PC-3 (cell line): ENCODE results near the gene PRKACA. TPM values are rescaled to one million over a fixed set of nuclear protein-coding genes. Genes with fewer than 3 reads are reported as not detected.
A peak's percentile ranks its signal among the peaks of the same experiment; 100 is the strongest.

Experiments
- ATAC-seq: fragments of 200-7000 bp; cut with Tn5 transposase; 2 replicates; pipeline ENCODE4 v1.9.1; 2020; ENCODE audit warnings: mild to moderate bottlenecking, moderate library complexity
- BruUV-seq: library from RNA; stranded (reverse); fragments of 400-500 nt; replicated peaks from 2 replicates; lab custom pipeline; 2021; lab: Mats Ljungman, UMichigan
- CTCF ChIA-PET: fragments of 300-600 bp; sonication (Branson Sonifier 250); formaldehyde crosslinking; loops from one replicate; lab custom pipeline; 2022; ENCODE audit warnings: antibody characterized with exemption; lab: Charles Lee
- POLR2A ChIA-PET: fragments of 300-600 bp; sonication (Branson Sonifier 250); formaldehyde crosslinking; loops from one replicate; lab custom pipeline; 2022; ENCODE audit warnings: antibody characterized with exemption; ENCODE audit not compliant: unreplicated experiment; lab: Charles Lee
- DNase-seq: peaks from one replicate; pipeline ENCODE4 v3.0.0-alpha.2; 2015
- H2AFZ ChIP-seq: fragments of 300-600 bp; sonication (generic); 2 replicates; pipeline ENCODE4 v1.6.0; 2016; ENCODE audit warnings: antibody characterized with exemption, low read length
- H3F3A ChIP-seq: fragments of 300-600 bp; sonication (generic); one replicate; pipeline ENCODE4 v1.6.0; 2017; ENCODE audit warnings: antibody characterized with exemption, low read length, control low read depth, mild to moderate bottlenecking; ENCODE audit not compliant: unreplicated experiment
- H3K27ac ChIP-seq: fragments of 300-600 bp; sonication (generic); 2 replicates; pipeline ENCODE4 v1.5.1; 2016; ENCODE audit warnings: mild to moderate bottlenecking, low read length
- H3K27me3 ChIP-seq: fragments of 300-600 bp; sonication (generic); 2 replicates; pipeline ENCODE4 v1.6.1; 2016; ENCODE audit warnings: low read length, mixed read lengths
- H3K36me3 ChIP-seq: fragments of 300-600 bp; sonication (generic); 2 replicates; pipeline ENCODE4 v1.6.1; 2016; ENCODE audit warnings: low read depth, mixed run types, low read length, mixed read lengths
- H3K4me1 ChIP-seq: fragments of 300-600 bp; sonication (generic); 2 replicates; pipeline ENCODE4 v1.5.1; 2016; ENCODE audit warnings: low read length; ENCODE audit not compliant: insufficient read depth
- H3K4me2 ChIP-seq: fragments of 300-600 bp; sonication (generic); 2 replicates; pipeline ENCODE4 v1.6.0; 2016; ENCODE audit warnings: low read length
- H3K4me3 ChIP-seq: fragments of 300-600 bp; sonication (generic); 2 replicates; pipeline ENCODE4 v1.5.1; 2016; ENCODE audit warnings: mild to moderate bottlenecking, low read length, mixed read lengths
- H3K79me2 ChIP-seq: fragments of 300-600 bp; sonication (generic); 2 replicates; pipeline ENCODE4 v1.6.1; 2017; ENCODE audit warnings: low read length, mixed read lengths
- H3K9ac ChIP-seq: fragments of 300-600 bp; sonication (generic); 2 replicates; pipeline ENCODE4 v1.6.0; 2016; ENCODE audit warnings: mild to moderate bottlenecking, low read length
- H3K9me2 ChIP-seq: fragments of 300-600 bp; sonication (generic); replicated peaks from 2 replicates; pipeline ENCODE4 v1.6.1; 2016; ENCODE audit warnings: mixed run types, low read length, mixed read lengths
- H3K9me3 ChIP-seq: fragments of 300-600 bp; sonication (generic); 2 replicates; pipeline ENCODE4 v1.6.1; 2016; ENCODE audit warnings: low read length, mixed read lengths
- H4K20me1 ChIP-seq: fragments of 300-600 bp; sonication (generic); 2 replicates; pipeline ENCODE4 v1.6.1; 2016; ENCODE audit warnings: low read length, mixed read lengths
- CTCF ChIP-seq: fragments of 300-600 bp; sonication (generic); conservative IDR thresholded peaks from 2 replicates; pipeline ENCODE4 v1.5.1; 2017; ENCODE audit warnings: antibody characterized with exemption, low read depth, mild to moderate bottlenecking, low read length
- EZH2 ChIP-seq: fragments of 300-600 bp; sonication (generic); IDR thresholded peaks from one replicate; pipeline ENCODE4 v1.6.1; 2017; ENCODE audit warnings: antibody characterized with exemption, mild to moderate bottlenecking, low read length; ENCODE audit not compliant: unreplicated experiment
- EZH2phosphoT487 ChIP-seq: fragments of 300-600 bp; sonication (generic); IDR thresholded peaks from 2 replicates; pipeline ENCODE4 v1.6.1; 2018; ENCODE audit warnings: mild to moderate bottlenecking, antibody characterized with exemption, low read length, borderline replicate concordance
- intact Hi-C: fragments of 100-400 bp; cut with micrococcal nuclease; formaldehyde crosslinking; loops from 2 replicates; pipeline ENCODE4 v1.9.0; 2023
- total RNA-seq: library from RNA; depleted of rRNA; stranded (reverse); fragments of >200 nt; gene quantifications from 2 replicates; pipeline ENCODE4 v1.2.3, GENCODE V29; 2014

Gene PRKACA
- total RNA-seq, 1 experiment from 2014 or later = 50.2 TPM

- Histone ChIP-seq H3K4me1 (no peaks in the 10 kb centered on the region), H3K4me2 (no peak overlapping the region), H3K36me3 (peaks cover 4% of the 10 kb centered on the region; the same call in 1 of the 2 replicates), H3K79me2 (no peaks in the 10 kb centered on the region), H3K9me3 (no peaks in the 10 kb centered on the region), H3K9me2 (no peaks in the 10 kb centered on the region), H3K27me3 (no peaks in the 10 kb centered on the region), H3F3A (no peaks in the 10 kb centered on the region), H3K4me3 (no peak overlapping the region), H3K9ac (no peak overlapping the region), H2AFZ (no peak overlapping the region), H3K27ac (no peak overlapping the region), H4K20me1 (no peaks in the 10 kb centered on the region)
- ATAC-seq = no peak
- ChIA-PET CTCF (interaction anchor here (0.8 kb wide), 1 partner anchor 14 kb away, joined by 4 read pairs; the partner anchor contains the start of gene ASF1B), POLR2A (no interaction called here)
- TF ChIP-seq CTCF (no peak), EZH2phosphoT487 (no peak)
- no peak for DNase-seq
- BruUV-seq = no TSS peak
- intact Hi-C loops = no loop called here
Measured at GRCh38 chr19:14150770-14151661, 33.5 kb upstream of the PRKACA start.

- no peaks in the 10 kb centered on the region for H4K20me1 ChIP-seq
- ATAC-seq (no peak), DNase-seq (no peak)
- no peak overlapping the region for H2AFZ ChIP-seq
- CTCF ChIA-PET = interaction anchor here (0.8 kb wide), 1 partner anchor 13 kb away, joined by 4 read pairs; the partner anchor contains the start of gene ASF1B
- H3F3A ChIP-seq = no peaks in the 10 kb centered on the region
- intact Hi-C loops = no loop called here
- H3K36me3 ChIP-seq = no peaks in the 10 kb centered on the region; the same call in 1 of the 2 replicates
- H3K27me3 ChIP-seq = no peaks in the 10 kb centered on the region
- no peaks in the 10 kb centered on the region for H3K9me2 ChIP-seq
- H3K9ac ChIP-seq = no peak overlapping the region
- no peak overlapping the region for H3K4me2 ChIP-seq
- POLR2A ChIA-PET = no interaction called here
- no peak for TF ChIP-seq EZH2
- H3K79me2 ChIP-seq = no peaks in the 10 kb centered on the region
- H3K9me3 ChIP-seq = no peaks in the 10 kb centered on the region
- no TSS peak for BruUV-seq
- no peak overlapping the region for H3K4me3 ChIP-seq
- no peaks in the 10 kb centered on the region for H3K4me1 ChIP-seq
- no peak overlapping the region for H3K27ac ChIP-seq
Measured at GRCh38 chr19:14150041-14150769, 32.6 kb upstream of the PRKACA start.

- no peaks in the 10 kb centered on the region for H3K9me3 ChIP-seq
- no peaks in the 10 kb centered on the region for H4K20me1 ChIP-seq
- no peak overlapping the region for H3K4me2 ChIP-seq
- no TSS peak for BruUV-seq
- peak; percentile 40 for ATAC-seq
- H3K9me2 ChIP-seq = no peaks in the 10 kb centered on the region
- H3K36me3 ChIP-seq = no peaks in the 10 kb centered on the region
- ChIA-PET POLR2A (no interaction called here), CTCF (no interaction called here)
- H3K4me3 ChIP-seq = no peak overlapping the region
- no peaks in the 10 kb centered on the region for H3K79me2 ChIP-seq
- no peak overlapping the region for H3K9ac ChIP-seq
- TF ChIP-seq CTCF = no peak
- TF ChIP-seq EZH2phosphoT487 = no peak
- no peak for TF ChIP-seq EZH2
- H3K4me1 ChIP-seq = no peaks in the 10 kb centered on the region
- no peaks in the 10 kb centered on the region for H3F3A ChIP-seq
- H3K27me3 ChIP-seq = no peaks in the 10 kb centered on the region
- intact Hi-C loops = loop anchor here (2.0 kb wide), 1 partner anchor 57 kb away; the partner anchor contains the start of gene ADGRL1
- H3K27ac ChIP-seq = no peak overlapping the region
- H2AFZ ChIP-seq = no peak overlapping the region
- DNase-seq = no peak
Measured at GRCh38 chr19:14149509-14149994, 32.0 kb upstream of the PRKACA start.
